ENCODE data around the gene SLC38A11. TPM values are rescaled to one million over a fixed set of nuclear protein-coding genes. Genes with fewer than 3 reads are reported as not detected.
"Not testable (repeated sequence)": the region's sequence is repeated elsewhere in the genome, so short reads cannot be mapped to it uniquely, and the experiment has no call there.

Gene SLC38A11
- total and polyA plus RNA-seq, 2 of the 8 experiments (the other 6 are each of a cell fraction or from before 2014, with no cell fraction given), result not detected

- H3K4me1 ChIP-seq (replicated peaks in 1 of 4; ENCODE audit: control insufficient read depth in 3 of 4, insufficient read depth in 4 of 4, low read length in 3 of 4); H3K9ac ChIP-seq (replicated peaks in 1 of 4; ENCODE audit: extremely low read depth in 1 of 4, low read depth in 3 of 4, low read length in 3 of 4); H2BK20ac ChIP-seq (ENCODE audit: low read length); H2BK120ac ChIP-seq (replicated peaks; ENCODE audit: low read depth, low read length); H3K4me3 ChIP-seq (ENCODE audit: extremely low read depth in 1 of 4, insufficient read depth in 2 of 4, low read depth in 3 of 4, low read length in 4 of 4); H2BK15ac ChIP-seq (ENCODE audit: low read length); H2BK12ac ChIP-seq (ENCODE audit: low read depth, low read length); H3K14ac ChIP-seq (ENCODE audit: insufficient read length); H2AK5ac ChIP-seq (ENCODE audit: low read depth, low read length); H3K4me2 ChIP-seq (ENCODE audit: insufficient read depth in 1 of 2, low read depth in 2 of 2, low read length in 2 of 2); H3K18ac ChIP-seq (ENCODE audit: extremely low read depth, low read length); H4K20me1 ChIP-seq (replicated peaks in 1 of 2; ENCODE audit: control insufficient read depth in 1 of 2, insufficient read depth in 2 of 2, low read length in 2 of 2); H2AFZ ChIP-seq (ENCODE audit: low read length); H3K79me1 ChIP-seq (ENCODE audit: low read depth, low read length); POLR2A ChIA-PET (ENCODE audit: partially characterized antibody); H3K23ac ChIP-seq (ENCODE audit: insufficient read length); H3K9me3 ChIP-seq (ENCODE audit: insufficient read depth in 2 of 2, low read depth in 1 of 2, low read length in 1 of 2); DNase-seq (ENCODE audit: low read depth in 1 of 2, low spot score in 2 of 2); H3K4ac ChIP-seq (replicated peaks; ENCODE audit: insufficient read length, low read depth, low read length); H3K79me2 ChIP-seq (ENCODE audit: control insufficient read depth in 1 of 2, insufficient read depth in 2 of 2, low read length in 2 of 2); H3K56ac ChIP-seq (replicated peaks; ENCODE audit: insufficient read length, low read depth, low read length); H2BK5ac ChIP-seq (ENCODE audit: low read depth, low read length); H3K23me2 ChIP-seq (ENCODE audit: low read depth, low read length); H3K36me3 ChIP-seq (ENCODE audit: control insufficient read depth in 2 of 4, insufficient read depth in 4 of 4, low read length in 3 of 4); H3K27me3 ChIP-seq (replicated peaks in 1 of 4; ENCODE audit: control insufficient read depth in 3 of 4, extremely low read depth in 1 of 4, insufficient read depth in 3 of 4, low read length in 3 of 4); H4K5ac ChIP-seq (ENCODE audit: insufficient read length, low read depth, low read length); H3K27ac ChIP-seq (ENCODE audit: low read depth, low read length); FAIRE-seq; H4K91ac ChIP-seq (replicated peaks; ENCODE audit: insufficient read length, low read length); H4K8ac ChIP-seq (ENCODE audit: extremely low read depth, insufficient read depth, low read length): not testable (repeated sequence)
- CTCF ChIA-PET (ENCODE audit: partially characterized antibody), result interaction anchor here (1.0 to 4.1 kb wide), 3 partner anchors 9 to 347 kb away, joined by 3 to 13 read pairs (median 5); no protein-coding TSS in a partner anchor
- WGBS, 2 experiments (ENCODE audit: extremely low coverage in 1 of 2, insufficient coverage in 1 of 2, insufficient read length in 1 of 2, insufficient replicate concordance in 2 of 2, low coverage in 1 of 2, low lambda C conversion rate in 2 of 2, missing lambda C conversion rate in 1 of 2), result 75% methylated on average over 5 of the region's 5 CpGs; no CpG with 5 or more reads in 1 of the 2 experiments
Observed at GRCh38 chr2:164976875-164977470, 21.6 kb upstream of the SLC38A11 start.

All from H1 (cell line).